Trophoblast cell (in vitro differentiated cells and primary cell): ENCODE results near the gene PLEKHJ1.

Experiments used
- DNase-seq, 2 donors: peaks; one replicate each; pipeline ENCODE4 v3.0.0-alpha.2; 2016
- H2AFZ ChIP-seq: 2 replicates; pipeline ENCODE4 v1.6.1; 2013; ENCODE audit warnings: low read length, moderate library complexity, mild to moderate bottlenecking; ENCODE audit not compliant: insufficient read depth, poor library complexity
- H2AK5ac ChIP-seq: 2 replicates; pipeline ENCODE4 v1.6.1; 2013; ENCODE audit warnings: mild to moderate bottlenecking, low read length
- H2BK120ac ChIP-seq: 2 replicates; pipeline ENCODE4 v1.6.1; 2013; ENCODE audit warnings: low read length, mild to moderate bottlenecking, moderate library complexity; ENCODE audit not compliant: insufficient read depth, poor library complexity
- H2BK12ac ChIP-seq: 2 replicates; pipeline ENCODE4 v1.6.1; 2013; ENCODE audit warnings: mild to moderate bottlenecking, low read length, moderate library complexity
- H2BK5ac ChIP-seq: 2 replicates; pipeline ENCODE4 v1.6.1; 2013; ENCODE audit warnings: low read length, low read depth, moderate library complexity, mild to moderate bottlenecking; ENCODE audit not compliant: poor library complexity
- H3K14ac ChIP-seq: 2 replicates; pipeline ENCODE4 v1.6.1; 2013; ENCODE audit warnings: mild to moderate bottlenecking, low read length
- H3K18ac ChIP-seq: 2 replicates; pipeline ENCODE4 v1.6.1; 2013; ENCODE audit warnings: mild to moderate bottlenecking, low read length
- H3K23ac ChIP-seq: 2 replicates; pipeline ENCODE4 v1.6.1; 2013; ENCODE audit warnings: low read length
- H3K27ac ChIP-seq: 2 replicates; pipeline ENCODE4 v1.5.1; 2013; ENCODE audit warnings: low read depth, mild to moderate bottlenecking, inconsistent platforms, low read length, moderate library complexity
- H3K27me3 ChIP-seq: 2 replicates; pipeline ENCODE4 v1.6.1; 2013; ENCODE audit warnings: inconsistent platforms, mild to moderate bottlenecking, low read length, moderate library complexity; ENCODE audit not compliant: insufficient read depth
- H3K36me3 ChIP-seq, 2 experiments: 1 replicate in 1 of 2; 2 replicates in 1 of 2; pipeline ENCODE4 v1.6.1; 2013; ENCODE audit warnings: low read length in 2 of 2, mild to moderate bottlenecking in 2 of 2, moderate library complexity in 1 of 2; ENCODE audit not compliant: insufficient read depth in 2 of 2, control insufficient read depth in 1 of 2
- H3K4ac ChIP-seq: 2 replicates; pipeline ENCODE4 v1.6.1; 2013; ENCODE audit warnings: low read depth, mild to moderate bottlenecking, low read length, moderate library complexity
- H3K4me1 ChIP-seq, 2 experiments: 1 replicate in 1 of 2; 2 replicates in 1 of 2; pipeline ENCODE4 v1.6.1; 2013; ENCODE audit warnings: low read length in 2 of 2, mild to moderate bottlenecking in 2 of 2, moderate library complexity in 1 of 2; ENCODE audit not compliant: insufficient read depth in 2 of 2, control insufficient read depth in 1 of 2
- H3K4me2 ChIP-seq: 2 replicates; pipeline ENCODE4 v1.6.1; 2013; ENCODE audit warnings: inconsistent platforms, mild to moderate bottlenecking, low read length, moderate library complexity
- H3K4me3 ChIP-seq: 2 replicates; pipeline ENCODE4 v1.5.1; 2013; ENCODE audit warnings: mild to moderate bottlenecking, low read depth, low read length, inconsistent platforms
- H3K79me1 ChIP-seq: one replicate; pipeline ENCODE4 v1.6.1; 2013; ENCODE audit warnings: low read length
- H3K79me2 ChIP-seq: 2 replicates; pipeline ENCODE4 v1.6.1; 2013; ENCODE audit warnings: low read length, mild to moderate bottlenecking; ENCODE audit not compliant: control insufficient read depth, insufficient read depth, poor library complexity
- H3K9ac ChIP-seq: 2 replicates; pipeline ENCODE4 v1.6.1; 2013; ENCODE audit warnings: mild to moderate bottlenecking, low read length
- H3K9me3 ChIP-seq: 2 replicates; pipeline ENCODE4 v1.6.1; 2013; ENCODE audit warnings: low read depth, mild to moderate bottlenecking, control low read depth, inconsistent platforms, low read length; ENCODE audit not compliant: insufficient read depth
- H4K12ac ChIP-seq: 2 replicates; pipeline ENCODE4 v1.6.1; 2013; ENCODE audit warnings: low read depth, mild to moderate bottlenecking, low read length, moderate library complexity
- H4K8ac ChIP-seq: 2 replicates; pipeline ENCODE4 v1.6.1; 2013; ENCODE audit warnings: low read depth, mild to moderate bottlenecking, low read length, moderate library complexity
- H4K91ac ChIP-seq: one replicate; pipeline ENCODE4 v1.6.1; 2013; ENCODE audit warnings: low read depth, mild to moderate bottlenecking, low read length, moderate library complexity
- WGBS: extraction: QIAGEN DNeasy Blood & Tissue Kit; methylation state at CpG from one replicate; pipeline ENCODE4 v1.1.7; 2013; ENCODE audit warnings: missing lambda C conversion rate; ENCODE audit not compliant: insufficient read length, insufficient coverage; ENCODE audit errors: extremely low coverage; 5-methylcytosine and 5-hydroxymethylcytosine counted together

Gene PLEKHJ1

DNA sequence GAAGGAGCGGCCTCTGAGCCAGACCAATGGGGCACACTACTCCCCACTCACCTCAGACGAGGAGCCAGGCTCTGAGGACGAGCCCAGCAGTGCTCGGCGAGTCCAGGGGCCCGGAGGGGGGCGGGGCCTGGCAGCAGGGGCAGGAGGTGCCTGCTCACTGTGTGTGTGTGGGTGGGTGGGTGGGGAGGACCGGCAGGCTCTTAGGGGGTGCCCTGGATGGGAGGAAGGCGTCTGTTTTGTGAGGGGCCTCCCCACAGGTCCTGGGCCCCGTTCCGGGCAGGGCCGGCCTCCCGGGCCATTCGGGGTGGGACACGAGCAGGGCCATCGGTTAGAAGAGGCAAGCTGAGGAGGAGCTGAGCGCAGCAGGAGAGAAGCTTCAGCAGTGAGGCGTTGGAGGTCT lies 12.7 kb downstream of the PLEKHJ1 start:
- no peak overlapping the region for H2BK12ac ChIP-seq
- peaks cover 5% of the 10 kb centered on the region for H3K9me3 ChIP-seq
- no peak overlapping the region for H4K8ac ChIP-seq
- H3K79me2 ChIP-seq, result no peaks in the 10 kb centered on the region
- H3K23ac ChIP-seq, result no peak overlapping the region
- no peak overlapping the region for H4K12ac ChIP-seq
- H3K27me3 ChIP-seq, result no peaks in the 10 kb centered on the region
- H3K18ac ChIP-seq, result no peak overlapping the region
- H2AK5ac ChIP-seq, result no peak overlapping the region
- WGBS, result no CpG with 5 or more reads among the region's 18 CpGs
- H2AFZ ChIP-seq, result no peak overlapping the region
- H2BK5ac ChIP-seq, result no peak overlapping the region
- H3K27ac ChIP-seq, result no peak overlapping the region
- H3K4ac ChIP-seq, result no peak overlapping the region
- H3K4me2 ChIP-seq, result no peak overlapping the region
- DNase-seq, result no peak
- no peaks in the 10 kb centered on the region for H3K4me1 ChIP-seq
- H4K91ac ChIP-seq, result no peak overlapping the region
- H3K9ac ChIP-seq, result no peak overlapping the region
- no peak overlapping the region for H2BK120ac ChIP-seq
- H3K14ac ChIP-seq, result no peak overlapping the region
- no peaks in the 10 kb centered on the region for H3K79me1 ChIP-seq
- H3K4me3 ChIP-seq, result no peak overlapping the region
- peaks cover 70 to 74% of the 10 kb centered on the region in 2 experiments for H3K36me3 ChIP-seq

DNA sequence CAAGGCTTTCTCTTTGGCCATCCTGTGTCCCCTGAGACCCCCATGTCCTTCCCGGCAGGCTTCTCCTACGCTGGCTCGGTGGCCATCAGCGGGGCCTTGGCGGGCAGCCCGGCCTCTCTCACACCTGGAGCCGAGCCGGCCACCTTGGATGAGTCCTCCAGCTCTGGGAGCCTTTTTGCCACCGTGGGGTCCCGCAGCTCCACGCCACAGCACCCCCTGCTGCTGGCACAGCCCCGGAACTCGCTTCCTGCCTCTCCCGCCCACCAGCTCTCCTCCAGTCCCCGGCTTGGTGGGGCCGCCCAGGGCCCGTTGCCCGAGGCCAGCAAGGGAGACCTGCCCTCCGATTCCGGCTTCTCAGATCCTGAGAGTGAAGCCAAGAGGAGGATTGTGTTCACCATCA lies 14.2 kb downstream of the PLEKHJ1 start:
- Histone ChIP-seq H3K18ac (no peak overlapping the region), H3K9ac (no peak overlapping the region), H3K79me2 (no peaks in the 10 kb centered on the region), H3K23ac (no peak overlapping the region), H3K27ac (no peak overlapping the region), H3K79me1 (no peaks in the 10 kb centered on the region), H3K14ac (no peak overlapping the region), H3K4me3 (no peak overlapping the region), H2BK5ac (no peak overlapping the region), H3K27me3 (no peaks in the 10 kb centered on the region), H3K4ac (no peak overlapping the region), H2AFZ (no peak overlapping the region), H4K91ac (no peak overlapping the region), H4K12ac (no peak overlapping the region), H3K4me1 (no peaks in the 10 kb centered on the region), H2BK120ac (no peak overlapping the region), H2AK5ac (no peak overlapping the region), H3K4me2 (no peak overlapping the region), H3K36me3 (peaks cover 72 to 73% of the 10 kb centered on the region in 2 experiments), H2BK12ac (no peak overlapping the region), H3K9me3 (peaks cover 5% of the 10 kb centered on the region), H4K8ac (no peak overlapping the region)
- no peak for DNase-seq
- no CpG with 5 or more reads among the region's 20 CpGs for WGBS

DNA sequence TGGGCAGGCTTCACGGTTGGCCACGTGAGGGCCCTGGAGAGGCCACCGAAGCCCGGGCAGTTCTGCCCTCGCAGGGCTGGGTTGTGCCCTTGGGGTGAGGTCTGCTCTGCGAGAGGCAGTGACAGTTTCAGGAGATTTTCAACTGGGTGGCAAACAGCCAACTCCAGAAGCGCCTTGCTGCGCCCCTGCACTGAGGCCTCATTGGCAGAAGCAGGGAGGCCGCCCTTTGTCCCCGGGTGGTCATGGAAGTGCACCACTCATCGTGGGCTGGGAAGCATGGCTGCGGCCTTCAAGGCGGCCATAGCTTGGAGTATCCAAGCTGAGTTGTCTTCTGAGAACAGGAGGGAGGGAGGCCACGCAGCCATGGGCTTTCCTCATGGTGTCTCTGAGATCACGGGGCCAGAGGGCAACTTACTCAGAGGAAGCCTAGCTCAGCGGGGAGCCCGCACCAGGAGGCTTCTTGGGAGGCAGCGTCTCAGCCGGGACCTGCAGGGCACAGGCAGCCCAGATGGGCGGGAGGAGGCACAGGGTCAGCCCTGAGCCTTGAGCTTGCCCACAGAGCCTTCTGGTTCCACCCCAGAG lies 14.8 kb downstream of the PLEKHJ1 start:
- no peak overlapping the region for H3K4me2 ChIP-seq
- H2BK120ac ChIP-seq, result no peak overlapping the region
- no peaks in the 10 kb centered on the region for H3K79me1 ChIP-seq
- H3K23ac ChIP-seq, result no peak overlapping the region
- H3K79me2 ChIP-seq, result no peaks in the 10 kb centered on the region
- H2BK12ac ChIP-seq, result no peak overlapping the region
- H3K14ac ChIP-seq, result no peak overlapping the region
- peaks cover 5% of the 10 kb centered on the region for H3K9me3 ChIP-seq
- no peak overlapping the region for H4K8ac ChIP-seq
- no peak overlapping the region for H4K91ac ChIP-seq
- no peak overlapping the region for H3K18ac ChIP-seq
- no peak overlapping the region for H3K27ac ChIP-seq
- H3K4me3 ChIP-seq, result no peak overlapping the region
- DNase-seq, result peak in 1 of 2 donors; percentile 46
- no peak overlapping the region for H2AFZ ChIP-seq
- H3K4me1 ChIP-seq, result no peaks in the 10 kb centered on the region
- no peaks in the 10 kb centered on the region for H3K27me3 ChIP-seq
- H2BK5ac ChIP-seq, result no peak overlapping the region
- H3K9ac ChIP-seq, result no peak overlapping the region
- WGBS, result no CpG with 5 or more reads among the region's 20 CpGs
- no peak overlapping the region for H3K4ac ChIP-seq
- no peak overlapping the region for H2AK5ac ChIP-seq
- peaks cover 72 to 73% of the 10 kb centered on the region in 2 experiments for H3K36me3 ChIP-seq
- no peak overlapping the region for H4K12ac ChIP-seq

DNA sequence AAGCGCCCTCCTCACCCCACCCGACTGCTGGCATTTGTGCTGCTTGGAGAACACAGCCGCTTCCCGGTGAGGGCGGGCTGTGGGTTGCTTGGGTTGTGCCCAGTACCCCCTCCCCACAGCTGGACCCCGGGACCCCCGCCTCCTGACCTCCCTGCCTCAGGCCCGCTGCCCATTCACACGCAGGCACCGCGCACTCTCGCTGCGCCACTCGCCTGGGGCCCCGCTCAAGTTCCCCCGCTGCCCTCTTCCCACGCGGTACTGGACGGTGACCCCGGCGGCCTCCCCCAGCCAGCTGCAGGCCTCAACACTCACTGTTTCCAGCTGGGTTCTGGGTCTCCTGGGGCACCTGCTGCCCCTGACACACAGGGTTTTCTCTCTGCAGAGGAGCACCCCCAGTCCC lies 16.4 kb downstream of the PLEKHJ1 start:
- Histone ChIP-seq H3K18ac (no peak overlapping the region), H2BK12ac (no peak overlapping the region), H3K36me3 (peaks cover 68 to 74% of the 10 kb centered on the region in 2 experiments), H4K91ac (no peak overlapping the region), H3K27ac (no peak overlapping the region), H2AFZ (no peak overlapping the region), H3K9me3 (peaks cover 2% of the 10 kb centered on the region), H2BK5ac (no peak overlapping the region), H3K4ac (no peak overlapping the region), H3K23ac (no peak overlapping the region), H3K4me3 (no peak overlapping the region), H3K79me1 (no peaks in the 10 kb centered on the region), H3K4me1 (no peaks in the 10 kb centered on the region), H4K8ac (no peak overlapping the region), H3K9ac (no peak overlapping the region), H2AK5ac (no peak overlapping the region), H3K79me2 (no peaks in the 10 kb centered on the region), H3K14ac (no peak overlapping the region), H3K4me2 (no peak overlapping the region), H3K27me3 (no peaks in the 10 kb centered on the region), H4K12ac (no peak overlapping the region), H2BK120ac (no peak overlapping the region)
- no peak for DNase-seq
- WGBS, result no CpG with 5 or more reads among the region's 21 CpGs
